ENCODE data around the gene CMPK1.
"Not testable (repeated sequence)": the region's sequence is repeated elsewhere in the genome, so short reads cannot be mapped to it uniquely, and the experiment has no call there.

The CMPK1 gene

GRCh38 chr1:47338249-47339077 is 4.9 kb downstream of the CMPK1 start:
- no peak for DNase-seq

DNA sequence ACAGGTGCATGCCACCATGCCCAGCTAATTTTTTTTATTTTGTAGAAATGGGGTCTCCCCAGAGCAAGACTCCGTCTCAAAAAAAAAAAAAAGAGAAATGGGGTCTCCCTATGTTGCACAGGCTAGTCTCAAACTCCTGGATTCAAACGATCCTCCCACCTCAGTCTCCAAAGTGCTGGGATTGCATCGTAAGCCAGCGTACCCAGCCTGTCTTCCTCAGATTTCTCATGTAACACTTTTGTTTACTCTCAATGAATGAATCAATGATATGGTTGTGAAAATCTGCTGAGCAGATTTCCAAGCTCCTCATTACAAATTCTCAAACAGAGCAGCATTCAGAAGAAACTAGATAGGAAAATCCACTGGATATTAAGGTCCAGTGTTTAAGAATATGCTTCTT is 6.6 kb downstream of the CMPK1 start:
- DNase-seq: no peak

- DNase-seq: not testable (repeated sequence)
These were observed 13.4 kb downstream of the CMPK1 start for GRCh38 chr1:47346979-47347378.

GRCh38 chr1:47347735-47348134 is 14.1 kb downstream of the CMPK1 start:
- DNase-seq: no peak

GRCh38 chr1:47348246-47348645 is 14.7 kb downstream of the CMPK1 start:
- no peak for DNase-seq

- no peak for DNase-seq
These were observed 17.7 kb downstream of the CMPK1 start for GRCh38 chr1:47351305-47351704.

- no peak for DNase-seq
These were observed 27.8 kb downstream of the CMPK1 start for GRCh38 chr1:47361380-47361779.

DNA sequence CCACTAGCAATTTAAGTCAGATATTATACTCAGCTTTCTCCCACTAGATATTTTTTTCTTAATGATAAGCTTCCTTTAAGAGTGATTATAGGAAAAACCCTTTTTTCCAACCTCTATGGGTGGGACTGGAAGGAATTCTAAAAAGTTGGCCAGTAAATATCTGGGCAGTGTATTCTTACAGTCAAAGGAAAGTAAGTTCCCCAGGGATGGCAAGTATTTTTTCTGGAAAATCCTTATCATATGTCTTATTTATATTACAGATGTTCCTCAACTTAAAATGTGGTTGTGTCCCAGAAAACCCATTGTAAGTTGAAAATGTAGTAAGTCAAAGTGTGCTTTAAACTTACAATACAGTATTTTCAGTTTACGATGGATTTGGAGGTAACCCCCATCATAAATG is 29.2 kb downstream of the CMPK1 start:
- DNase-seq: no peak

GRCh38 chr1:47367651-47368050 is 34.1 kb downstream of the CMPK1 start:
- DNase-seq: no peak

- DNase-seq: no peak
These were observed 37.5 kb downstream of the CMPK1 start for GRCh38 chr1:47371016-47371517.

DNA sequence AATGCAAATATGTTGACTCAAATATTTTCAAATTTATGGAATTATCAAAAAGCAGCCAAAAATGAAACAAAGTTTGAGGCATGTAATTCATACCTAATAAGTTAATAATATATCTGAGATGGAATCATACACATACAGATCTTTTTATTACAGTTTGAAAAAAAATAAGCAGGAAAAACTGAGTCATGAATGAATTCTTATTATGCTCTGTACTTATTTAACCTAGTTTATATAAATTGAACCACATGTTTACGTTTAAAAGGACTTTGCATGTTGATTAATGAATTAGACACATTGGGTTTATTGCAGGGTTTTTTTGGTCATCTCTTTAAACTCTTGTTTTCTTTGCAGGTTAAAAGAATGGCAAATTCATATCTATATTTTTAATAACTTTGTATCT is 40.9 kb downstream of the CMPK1 start:
- DNase-seq: no peak

GRCh38 chr1:47378147-47378546 is 44.6 kb downstream of the CMPK1 start:
- no peak for DNase-seq

GRCh38 chr1:47380699-47381098 is 47.1 kb downstream of the CMPK1 start:
- DNase-seq: no peak

DNA sequence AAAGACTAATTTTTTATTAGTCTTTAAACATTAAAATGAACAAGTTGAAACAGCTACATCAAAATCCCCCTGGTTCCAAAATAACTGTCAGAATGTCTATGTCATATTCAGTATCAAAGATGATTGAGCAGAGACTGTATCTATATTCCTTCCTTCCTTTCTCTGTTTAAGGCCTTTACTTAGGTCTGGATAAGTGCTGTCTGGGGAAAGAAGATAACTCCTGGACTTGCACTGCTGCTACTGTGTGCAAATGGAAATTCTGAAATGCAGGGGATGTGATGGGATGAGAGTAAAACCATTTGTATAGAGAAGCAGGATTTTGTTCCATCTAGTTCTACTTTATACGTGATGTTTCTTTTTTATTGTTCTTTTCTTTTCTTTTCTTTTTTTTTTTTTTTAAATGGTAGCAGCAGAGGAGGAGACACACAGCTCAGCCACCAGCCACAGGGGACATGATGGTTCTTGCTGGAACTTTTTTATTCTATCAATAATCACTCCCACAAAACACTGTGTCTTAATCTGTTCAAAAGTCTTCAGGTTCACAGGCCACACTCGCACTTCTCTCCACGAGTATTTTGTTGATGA is 48.9 kb downstream of the CMPK1 start:
- DNase-seq: no peak

- DNase-seq: no peak
These were observed 50.5 kb downstream of the CMPK1 start for GRCh38 chr1:47384083-47384482.

GRCh38 chr1:47385020-47385419 is 51.4 kb downstream of the CMPK1 start:
- DNase-seq: no peak

- DNase-seq: no peak
These were observed 52.7 kb downstream of the CMPK1 start for GRCh38 chr1:47386268-47386667.

DNA sequence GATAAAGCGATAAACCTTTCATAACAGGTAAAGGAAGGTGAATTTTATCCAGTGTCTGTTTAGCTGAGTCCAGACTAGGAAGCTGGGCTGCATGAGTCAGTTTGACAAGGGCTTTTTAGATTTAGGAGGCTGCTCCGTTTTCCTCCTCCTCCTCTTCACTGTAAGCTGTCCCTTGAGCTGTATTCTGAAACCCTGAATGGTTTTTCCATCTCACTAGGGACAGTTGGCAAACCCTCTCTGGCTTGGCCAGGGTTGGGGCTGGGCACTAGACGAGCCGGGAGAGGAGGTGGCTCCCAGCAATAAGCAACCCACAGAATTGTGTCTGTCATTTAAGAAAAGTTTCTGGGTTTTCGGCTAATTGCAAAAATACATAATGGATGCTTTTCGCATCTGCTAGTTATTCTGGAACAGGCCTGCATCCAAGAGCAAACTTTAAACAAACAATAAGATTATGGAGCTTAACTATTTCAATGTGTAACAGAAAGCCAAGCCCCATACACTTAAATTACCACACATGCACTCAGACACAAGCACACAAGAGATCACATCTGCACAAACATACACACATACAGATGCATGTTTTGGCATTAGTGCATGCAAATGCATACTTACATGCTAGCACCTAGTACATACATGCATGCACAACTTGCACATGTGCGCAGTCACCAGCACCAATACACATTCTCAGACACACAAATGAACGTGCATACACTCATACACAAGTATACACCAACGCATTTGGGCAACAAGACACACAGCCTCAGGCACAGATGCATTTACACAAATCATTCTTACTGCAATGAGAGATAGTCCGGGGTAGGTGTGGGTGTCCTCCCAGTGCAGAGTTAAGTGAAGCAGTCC is 54.7 kb downstream of the CMPK1 start:
- DNase-seq: no peak

DNA sequence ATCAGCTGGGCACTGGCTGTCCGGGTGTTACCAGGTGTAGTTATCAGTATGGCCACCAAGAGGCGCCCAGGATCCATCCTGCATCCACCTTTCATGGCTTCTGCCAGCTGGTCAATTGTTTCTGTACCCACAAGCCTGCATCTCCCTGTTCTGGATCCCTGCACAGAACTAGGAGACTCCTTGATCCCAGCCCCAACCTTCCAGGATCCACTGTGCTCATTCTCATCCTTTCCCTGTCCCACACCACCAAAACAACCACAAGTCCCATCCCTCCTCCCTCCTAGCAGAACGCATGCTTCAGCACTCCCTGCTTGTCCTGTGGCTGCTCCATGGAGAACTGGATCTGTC is 55.3 kb downstream of the CMPK1 start:
- peak; percentile 28 to 29 for DNase-seq

GRCh38 chr1:47389731-47390130 is 56.1 kb downstream of the CMPK1 start:
- no peak for DNase-seq

DNA sequence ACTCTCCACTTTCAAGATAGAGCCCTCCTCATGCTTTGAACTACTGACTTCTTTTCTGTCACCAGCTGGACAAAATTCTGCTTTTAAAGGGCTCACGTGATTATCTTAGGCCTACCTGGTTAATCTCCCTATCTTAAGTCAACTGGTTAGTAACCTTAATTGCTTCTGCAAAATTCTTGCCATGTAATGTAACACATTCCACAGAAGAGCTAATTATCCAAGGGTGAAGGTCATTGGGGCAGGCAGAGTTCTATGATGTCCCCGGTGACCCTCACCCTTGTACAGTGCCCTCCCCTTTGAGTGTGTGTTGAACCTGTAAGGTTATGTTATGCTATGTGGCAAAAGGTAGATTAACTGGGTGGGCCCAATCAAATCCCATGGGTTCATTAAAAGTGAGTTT is 57.3 kb downstream of the CMPK1 start:
- DNase-seq: no peak

DNA sequence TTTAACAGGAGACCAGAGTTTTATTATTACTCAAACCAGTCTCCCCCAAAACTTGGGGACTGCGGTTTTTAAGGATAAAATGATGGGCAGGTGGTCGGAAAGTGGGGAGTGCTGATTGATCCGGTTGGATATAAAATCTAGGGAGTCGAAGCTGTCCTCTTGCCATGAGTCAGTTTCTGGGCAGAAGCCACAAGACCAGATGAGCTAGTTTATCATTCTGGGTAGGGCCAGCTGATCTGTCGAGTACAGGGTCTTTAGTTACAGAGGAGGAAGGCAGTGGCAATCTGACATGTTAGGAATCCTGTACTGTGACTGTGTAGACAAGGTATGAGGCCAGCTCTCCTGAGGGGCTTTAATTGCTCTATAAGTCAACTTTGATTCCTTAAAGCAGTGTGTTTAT is 59.6 kb downstream of the CMPK1 start:
- no peak for DNase-seq

DNA sequence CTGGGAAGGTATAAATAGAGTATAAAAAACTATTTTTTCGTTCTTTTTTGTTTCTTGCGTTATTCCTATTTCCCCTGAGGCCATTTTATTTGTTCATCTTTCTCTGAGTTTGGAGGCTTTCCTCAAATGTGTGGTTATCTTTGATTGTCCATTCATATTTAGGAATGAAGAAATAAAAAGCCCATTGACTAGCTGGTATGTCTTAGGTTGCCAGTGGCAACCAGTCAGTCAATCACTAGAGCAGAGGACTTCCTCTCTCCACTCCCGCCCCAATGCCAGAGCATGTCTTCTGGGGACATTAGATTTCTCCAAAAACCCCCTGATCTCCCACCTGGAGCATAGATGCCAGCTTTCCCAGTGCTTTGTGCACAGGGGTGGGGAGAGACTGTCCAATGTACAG is 61.8 kb downstream of the CMPK1 start:
- DNase-seq: no peak

All from SHP77 (cell line).